HG03432 (cell line): ENCODE measurements around the gene SYCP3.

ENCODE experiments used
- ATAC-seq: cut with Tn5 transposase; IDR thresholded peaks from one replicate; pipeline ENCODE4 v1.9.1; 2021; ENCODE audit warnings: mild to moderate bottlenecking, moderate library complexity; ENCODE audit not compliant: unreplicated experiment

The SYCP3 gene

DNA sequence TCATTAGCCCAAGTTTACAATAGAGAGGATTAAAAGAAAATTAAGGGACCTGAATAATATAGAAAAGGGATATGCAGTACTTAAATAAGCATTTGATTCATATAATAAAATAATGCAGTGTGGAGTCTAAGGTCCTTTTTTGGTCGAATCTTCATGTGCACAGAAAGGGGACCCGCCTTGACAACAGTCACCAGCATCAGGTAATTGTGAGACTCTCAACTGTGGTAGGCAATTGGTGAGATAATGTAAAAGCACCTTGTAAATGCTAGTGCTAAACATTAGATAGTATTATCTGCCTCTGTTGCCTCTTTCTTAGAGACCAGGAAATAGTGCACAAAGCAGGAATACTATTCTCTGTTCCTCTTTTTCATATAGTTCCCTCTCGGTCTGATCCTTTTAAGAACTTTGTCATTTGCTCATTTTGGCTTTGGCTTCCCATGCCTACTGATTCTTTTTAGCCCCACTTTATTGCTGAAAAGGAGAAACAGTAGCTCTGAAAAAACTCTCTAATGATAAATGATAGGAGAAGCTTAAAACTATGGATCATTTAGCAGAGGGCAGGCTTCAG, 24.3 kb downstream of the SYCP3 start:
- no peak for ATAC-seq

GRCh38 chr12:101713930-101714329, 25.3 kb downstream of the SYCP3 start:
- ATAC-seq, result no peak

DNA sequence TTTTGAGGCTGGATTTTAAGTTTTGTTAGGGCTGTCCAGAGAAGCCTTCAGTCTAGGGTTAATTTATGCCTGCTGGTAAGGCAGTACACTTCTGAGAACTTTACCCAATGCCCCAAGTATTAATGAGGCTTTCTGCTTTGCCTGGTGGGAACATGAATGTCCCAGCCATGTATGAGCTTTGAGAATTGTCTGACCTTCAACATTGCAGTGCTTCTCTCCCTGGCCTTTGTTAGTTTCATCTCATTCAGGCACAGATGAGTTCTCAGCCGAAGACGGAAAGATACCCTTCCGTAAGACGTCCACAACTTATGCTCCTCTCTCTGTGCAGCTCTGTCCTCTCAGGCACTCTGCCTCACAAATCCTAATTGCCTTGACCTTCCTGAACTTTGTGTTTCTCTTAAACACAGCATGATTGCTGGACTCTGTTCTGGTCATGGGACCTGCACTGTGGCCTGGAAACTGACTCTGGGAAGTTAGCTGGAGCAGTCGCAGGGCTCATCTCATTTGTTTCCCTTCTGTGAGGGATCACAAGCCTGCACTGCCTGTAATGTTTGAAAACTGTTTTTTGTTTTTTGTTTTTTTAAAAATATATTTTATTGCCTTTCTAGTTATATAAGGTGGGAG, 26.1 kb downstream of the SYCP3 start:
- no peak for ATAC-seq

DNA sequence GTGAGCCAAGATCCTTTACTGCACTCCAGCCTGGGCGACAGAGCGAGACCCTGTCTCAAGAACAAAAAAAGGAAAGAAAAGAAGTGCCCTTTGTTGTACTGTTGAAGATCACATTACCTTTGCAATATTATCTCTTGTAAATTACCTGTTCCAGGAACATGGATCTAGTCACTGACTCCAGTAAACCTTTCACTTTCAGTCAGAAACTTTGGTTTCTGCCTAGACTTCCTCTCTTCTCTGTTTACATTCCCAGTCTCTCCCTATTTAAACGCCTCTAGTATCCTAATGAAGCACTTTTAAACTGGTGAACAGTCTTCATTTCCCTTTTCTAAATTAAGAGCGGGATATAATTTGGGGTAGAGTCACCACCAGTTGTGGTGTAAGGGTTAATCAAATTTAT, 29.0 kb downstream of the SYCP3 start:
- ATAC-seq, result no peak

GRCh38 chr12:101707131-101707782, 32.0 kb downstream of the SYCP3 start:
- no peak for ATAC-seq

- no peak for ATAC-seq
These were observed 32.9 kb downstream of the SYCP3 start for GRCh38 chr12:101706403-101706802.

DNA sequence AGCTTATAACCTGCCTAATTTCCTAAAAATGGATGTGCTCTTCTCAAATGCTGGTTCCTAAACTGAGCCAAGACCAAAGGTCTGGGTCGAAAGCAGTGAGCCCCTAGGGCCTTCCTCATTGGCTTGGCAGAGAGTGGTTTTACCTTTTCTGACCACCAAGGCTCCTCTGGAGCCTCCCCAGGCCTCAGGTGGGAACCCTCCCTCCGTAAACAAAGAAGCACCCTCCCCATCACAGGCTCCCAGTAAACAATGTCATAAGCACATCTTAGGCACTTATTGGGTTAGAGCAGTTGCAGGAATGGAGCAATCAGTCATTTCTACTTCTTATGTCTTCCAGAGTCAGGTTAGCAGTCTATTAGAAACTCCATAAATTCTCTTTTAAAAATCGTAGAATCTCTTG, 35.8 kb downstream of the SYCP3 start:
- ATAC-seq, result no peak

- ATAC-seq, result no peak
These were observed 38.9 kb downstream of the SYCP3 start for GRCh38 chr12:101700299-101700820.

GRCh38 chr12:101698800-101699347, 40.4 kb downstream of the SYCP3 start:
- ATAC-seq, result no peak

- peak; percentile 43 for ATAC-seq
These were observed 41.1 kb downstream of the SYCP3 start for GRCh38 chr12:101697930-101698799.

- ATAC-seq, result peak; percentile 79
These were observed 41.9 kb downstream of the SYCP3 start, which contains the start of gene CHPT1 for GRCh38 chr12:101697197-101697929. Gene CHPT1, plus strand, starts transcription at chr12:101697640. Its CDS starts 222 bp downstream, at chr12:101697862.

DNA sequence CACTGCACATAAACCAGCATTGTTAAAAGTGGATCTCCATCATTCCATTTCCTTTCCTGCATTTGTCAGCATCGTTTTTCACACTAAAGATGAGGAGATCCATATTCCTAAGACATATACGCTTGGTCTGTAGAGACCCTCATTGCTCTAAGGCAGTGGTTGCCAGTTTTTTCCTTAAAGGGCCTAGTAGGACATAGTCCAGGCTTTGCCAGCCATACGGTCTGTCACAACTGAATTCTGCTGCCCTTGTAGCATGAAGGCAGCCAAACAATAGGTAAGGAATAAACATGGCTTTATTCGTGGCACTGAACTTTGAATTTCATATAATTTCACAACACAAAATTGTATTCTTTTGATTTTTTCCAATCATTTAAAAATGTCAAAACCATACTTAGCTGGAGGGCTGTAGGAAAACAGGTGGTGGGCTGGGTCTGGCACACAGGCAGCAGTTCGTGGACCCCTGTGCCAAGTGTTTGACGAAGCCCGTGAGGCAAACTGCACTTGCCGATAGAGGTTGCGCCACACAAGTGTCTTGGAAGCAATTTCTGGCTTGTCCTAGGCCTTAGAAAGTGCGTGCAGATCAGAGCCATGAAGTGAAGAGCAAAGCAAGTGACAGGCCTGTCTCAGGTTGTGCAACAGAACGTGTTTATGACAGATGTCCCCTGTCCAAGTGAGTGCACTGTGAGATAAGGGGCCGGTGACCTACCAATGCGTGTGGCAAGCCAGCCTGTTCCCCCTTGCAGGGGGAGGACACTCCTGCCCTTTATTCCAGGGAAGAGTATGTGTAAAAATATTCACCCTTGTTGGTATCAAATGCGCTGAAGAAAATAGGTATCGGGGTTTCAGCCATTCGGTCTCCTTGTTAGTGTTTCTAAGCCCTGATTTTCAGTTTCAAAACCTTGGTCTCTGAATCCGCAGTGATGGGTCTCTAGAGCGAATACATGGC, 42.7 kb downstream of the SYCP3 start:
- ATAC-seq, result no peak

DNA sequence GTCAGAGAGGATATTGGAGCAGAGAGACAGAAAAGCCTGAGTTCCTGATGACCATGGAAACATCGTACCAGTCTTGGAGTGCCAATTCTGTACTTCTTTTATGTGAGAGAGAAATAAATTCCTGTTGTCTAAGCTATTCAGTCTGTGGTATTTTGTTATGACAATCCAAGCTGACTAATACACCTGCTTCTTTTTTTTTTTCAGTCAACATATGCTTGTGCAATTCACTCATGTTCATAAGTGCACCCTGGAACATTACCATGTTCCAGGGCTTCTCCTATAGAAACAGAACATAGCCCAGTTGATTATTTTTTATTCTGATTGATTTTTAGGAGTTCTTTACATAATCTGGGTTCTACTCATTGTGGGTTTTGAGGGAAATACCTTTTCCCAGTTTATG, 43.6 kb downstream of the SYCP3 start:
- no peak for ATAC-seq

DNA sequence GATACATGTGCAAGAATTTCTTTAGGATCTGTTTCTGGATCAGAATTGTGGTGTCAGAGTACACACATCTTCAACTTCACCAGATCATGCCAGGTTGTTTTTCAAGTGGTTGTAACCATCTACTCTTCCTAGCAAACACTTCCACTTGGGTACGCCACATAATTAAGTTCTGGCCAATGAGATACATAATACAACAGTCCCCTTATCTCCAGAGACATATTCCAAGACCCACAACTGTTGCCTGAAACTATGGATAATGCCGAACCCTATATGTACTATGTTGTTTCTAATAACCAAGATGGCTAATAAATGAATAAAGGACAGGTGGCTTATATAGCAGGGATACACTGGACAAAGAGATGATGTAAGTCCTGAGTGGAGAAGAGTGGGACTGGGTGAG, 44.3 kb downstream of the SYCP3 start:
- no peak for ATAC-seq

DNA sequence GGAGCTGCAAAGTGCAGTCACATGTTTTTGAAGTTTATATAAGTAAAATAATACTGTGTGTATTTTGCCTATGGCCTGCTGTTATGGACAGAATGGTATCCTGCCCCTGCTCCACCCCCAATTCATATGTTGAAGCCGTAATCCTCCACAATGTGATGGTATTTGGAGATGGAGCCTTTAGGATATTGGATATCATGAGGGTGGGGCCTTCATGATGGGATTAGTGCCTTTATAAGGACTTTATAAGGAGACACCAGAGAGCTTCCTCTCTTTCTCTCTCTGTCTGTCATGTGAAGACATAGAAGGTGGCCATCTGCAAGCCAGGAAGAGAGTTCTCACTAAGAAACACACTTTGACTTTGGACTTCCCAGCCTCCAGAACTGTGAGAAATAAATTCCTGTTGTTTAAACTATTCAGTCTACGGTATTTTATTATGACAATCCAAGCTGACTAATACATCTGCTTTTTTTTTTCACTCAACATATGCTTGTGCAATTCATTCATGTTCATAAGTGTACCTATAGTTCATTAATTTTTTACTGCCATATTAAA, 44.9 kb downstream of the SYCP3 start:
- ATAC-seq, result no peak

DNA sequence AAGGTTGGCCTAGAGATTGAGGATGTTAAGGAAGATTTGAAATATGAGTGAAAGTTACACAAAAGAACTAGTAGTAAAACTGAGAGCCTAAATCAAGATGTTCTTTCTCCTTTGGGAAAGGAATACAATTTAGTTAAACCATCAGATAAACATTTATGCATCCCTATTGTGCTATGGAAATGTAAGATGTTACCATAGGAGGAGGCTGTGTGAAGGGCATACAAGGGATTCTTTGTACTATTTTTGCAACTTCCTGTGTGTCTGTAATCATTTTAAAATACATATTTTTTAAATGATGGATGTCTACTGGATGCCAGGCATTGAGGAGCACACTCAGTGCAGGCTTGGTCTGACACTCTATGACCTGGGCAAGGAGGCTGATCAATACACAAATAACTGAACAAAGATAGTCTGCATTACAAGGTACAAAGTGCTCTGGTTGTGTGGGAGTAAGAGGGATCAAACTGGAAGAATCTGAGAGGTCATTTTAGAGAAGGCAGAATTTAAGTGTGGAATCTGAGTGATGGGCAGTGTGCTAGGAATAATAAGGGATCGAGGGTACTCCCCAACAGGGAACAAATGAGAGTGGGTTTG, 47.7 kb downstream of the SYCP3 start:
- ATAC-seq, result no peak

- ATAC-seq, result no peak
These were observed 48.6 kb downstream of the SYCP3 start for GRCh38 chr12:101690544-101691098.

DNA sequence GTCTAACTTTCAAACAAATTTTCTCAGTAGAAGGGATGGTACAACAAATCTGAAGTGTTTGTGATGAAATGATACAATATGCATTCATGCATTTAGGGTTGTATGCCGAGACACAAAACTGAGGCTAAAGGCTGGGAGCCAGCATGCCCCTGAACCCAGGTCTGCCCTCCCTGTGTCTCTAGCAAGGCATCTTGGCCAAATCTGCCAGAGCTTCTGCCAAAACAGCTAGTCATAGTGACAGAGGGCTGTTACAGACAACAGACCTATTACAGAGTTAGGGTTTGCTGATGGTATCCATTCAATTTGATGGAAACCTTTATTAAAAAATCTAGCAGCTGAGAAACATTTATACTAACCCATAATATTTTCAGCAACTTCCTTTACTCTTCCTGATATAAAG, 53.1 kb downstream of the SYCP3 start:
- no peak for ATAC-seq
